Activated CD8-positive, alpha-beta T cell treated with anti-CD3 and anti-CD28 coated beads for 36 hours (primary cell): ENCODE data around the gene CTNNA2. TPM values are rescaled to one million over a fixed set of nuclear protein-coding genes. Genes with fewer than 3 reads are reported as not detected.

Experiments used
- ATAC-seq: fragments of 200-7000 bp; cut with Tn5 transposase; one replicate; pipeline ENCODE4 v1.10.0; 2021; ENCODE audit warnings: mild to moderate bottlenecking, moderate library complexity
- CTCF ChIA-PET: fragments of 350-600 bp; sonication (Branson Sonifier 250); formaldehyde crosslinking; loops from one replicate; lab custom pipeline; 2021; ENCODE audit warnings: antibody characterized with exemption; lab: Charles Lee
- POLR2A ChIA-PET: fragments of 350-600 bp; sonication (Branson Sonifier 250); formaldehyde crosslinking; loops from one replicate; lab custom pipeline; 2021; ENCODE audit warnings: antibody characterized with exemption; lab: Charles Lee
- DNase-seq: peaks from one replicate; pipeline ENCODE4 v3.0.0-alpha.2; 2020
- H3K27ac Mint-ChIP-seq: one replicate; pipeline ENCODE4 v1.8.0; 2021; ENCODE audit warnings: mild to moderate bottlenecking, mixed read lengths
- H3K27me3 Mint-ChIP-seq: one replicate; pipeline ENCODE4 v1.8.0; 2021; ENCODE audit warnings: mixed read lengths
- H3K36me3 Mint-ChIP-seq: one replicate; pipeline ENCODE4 v1.8.0; 2021; ENCODE audit warnings: low read depth, mixed read lengths
- H3K4me1 Mint-ChIP-seq: one replicate; pipeline ENCODE4 v1.8.0; 2021; ENCODE audit warnings: low read depth, mixed read lengths
- H3K4me3 Mint-ChIP-seq: one replicate; pipeline ENCODE4 v1.8.0; 2021; ENCODE audit warnings: mild to moderate bottlenecking, moderate library complexity, mixed read lengths
- H3K9me3 Mint-ChIP-seq: one replicate; pipeline ENCODE4 v1.8.0; 2021; ENCODE audit warnings: mixed read lengths
- CTCF ChIP-seq: fragments of 200-600 bp; IDR thresholded peaks from one replicate; pipeline ENCODE4 v1.8.0; 2022; ENCODE audit warnings: antibody characterized with exemption, mild to moderate bottlenecking
- intact Hi-C: fragments of 100-400 bp; cut with micrococcal nuclease; formaldehyde crosslinking; loops from one replicate; pipeline ENCODE4 v1.10.0; 2022
- total RNA-seq, 2 experiments: library from RNA; stranded (reverse); gene quantifications; one replicate each; pipeline ENCODE4 v1.2.3, GENCODE V29; 2021

CTNNA2 gene
- not detected for total RNA-seq

- intact Hi-C loops: no loop called here
- ChIA-PET POLR2A (no interaction called here), CTCF (no interaction called here)
- H3K4me1 Mint-ChIP-seq: peaks cover 4% of the 10 kb centered on the region
- H3K4me3 Mint-ChIP-seq: no peak within 1 kb of the TSS
- TF ChIP-seq CTCF: no peak
- H3K36me3 Mint-ChIP-seq: peaks cover 3% of the 10 kb centered on the region
- peaks cover 26% of the 10 kb centered on the region for H3K27me3 Mint-ChIP-seq
- DNase-seq (peak; percentile 32), ATAC-seq (peak; percentile 62)
- H3K27ac Mint-ChIP-seq: no peak within 1 kb of the TSS
- H3K9me3 Mint-ChIP-seq: peaks cover 6% of the 10 kb centered on the region
Measured at GRCh38 chr2:79512442-79513401, at the start of gene CTNNA2. TSS of gene CTNNA2 (plus strand) at chr2:79513051.

GRCh38 chr2:79487399-79487798, 25.5 kb upstream of the CTNNA2 start:
- ChIA-PET POLR2A (no interaction called here), CTCF (no interaction called here)
- DNase-seq (no peak), ATAC-seq (no peak)
- no peak for TF ChIP-seq CTCF
- Mint-ChIP-seq H3K9me3 (no peaks in the 10 kb centered on the region), H3K27ac (no peak overlapping the region), H3K4me3 (no peak overlapping the region), H3K4me1 (no peaks in the 10 kb centered on the region), H3K27me3 (no peaks in the 10 kb centered on the region), H3K36me3 (no peaks in the 10 kb centered on the region)
- intact Hi-C loops: no loop called here

- H3K36me3 Mint-ChIP-seq: peaks cover 3% of the 10 kb centered on the region
- peaks cover 4% of the 10 kb centered on the region for H3K4me1 Mint-ChIP-seq
- intact Hi-C loops: no loop called here
- POLR2A ChIA-PET: no interaction called here
- no peak for TF ChIP-seq CTCF
- CTCF ChIA-PET: no interaction called here
- H3K9me3 Mint-ChIP-seq: peaks cover 6% of the 10 kb centered on the region
- H3K27ac Mint-ChIP-seq: no peak overlapping the region
- H3K4me3 Mint-ChIP-seq: no peak overlapping the region
- DNase-seq (peak; percentile 15), ATAC-seq (no peak)
- peaks cover 26% of the 10 kb centered on the region for H3K27me3 Mint-ChIP-seq
Measured at GRCh38 chr2:79511320-79511951, 1.4 kb upstream of the CTNNA2 start.

- Mint-ChIP-seq H3K27me3 (peaks cover 26% of the 10 kb centered on the region), H3K9me3 (peaks cover 6% of the 10 kb centered on the region), H3K4me1 (peaks cover 4% of the 10 kb centered on the region), H3K36me3 (peaks cover 3% of the 10 kb centered on the region), H3K4me3 (no peak overlapping the region), H3K27ac (no peak overlapping the region)
- ChIA-PET CTCF (no interaction called here), POLR2A (no interaction called here)
- ATAC-seq (no peak), DNase-seq (no peak)
- TF ChIP-seq CTCF: no peak
- intact Hi-C loops: no loop called here
Measured at GRCh38 chr2:79513711-79514110, 860 bp downstream of the CTNNA2 start.

- no peaks in the 10 kb centered on the region for H3K27me3 Mint-ChIP-seq
- CTCF ChIA-PET: no interaction called here
- no peaks in the 10 kb centered on the region for H3K36me3 Mint-ChIP-seq
- H3K27ac Mint-ChIP-seq: no peak overlapping the region
- H3K4me3 Mint-ChIP-seq: no peak overlapping the region
- DNase-seq: no peak
- H3K4me1 Mint-ChIP-seq: no peaks in the 10 kb centered on the region
- intact Hi-C loops: no loop called here
- peaks cover 9% of the 10 kb centered on the region for H3K9me3 Mint-ChIP-seq
- ATAC-seq: no peak
- TF ChIP-seq CTCF: no peak
- POLR2A ChIA-PET: no interaction called here
Measured at GRCh38 chr2:79529636-79530035, 16.8 kb downstream of the CTNNA2 start.
